Measurements from ENCODE around the gene SEZ6L.

DNA sequence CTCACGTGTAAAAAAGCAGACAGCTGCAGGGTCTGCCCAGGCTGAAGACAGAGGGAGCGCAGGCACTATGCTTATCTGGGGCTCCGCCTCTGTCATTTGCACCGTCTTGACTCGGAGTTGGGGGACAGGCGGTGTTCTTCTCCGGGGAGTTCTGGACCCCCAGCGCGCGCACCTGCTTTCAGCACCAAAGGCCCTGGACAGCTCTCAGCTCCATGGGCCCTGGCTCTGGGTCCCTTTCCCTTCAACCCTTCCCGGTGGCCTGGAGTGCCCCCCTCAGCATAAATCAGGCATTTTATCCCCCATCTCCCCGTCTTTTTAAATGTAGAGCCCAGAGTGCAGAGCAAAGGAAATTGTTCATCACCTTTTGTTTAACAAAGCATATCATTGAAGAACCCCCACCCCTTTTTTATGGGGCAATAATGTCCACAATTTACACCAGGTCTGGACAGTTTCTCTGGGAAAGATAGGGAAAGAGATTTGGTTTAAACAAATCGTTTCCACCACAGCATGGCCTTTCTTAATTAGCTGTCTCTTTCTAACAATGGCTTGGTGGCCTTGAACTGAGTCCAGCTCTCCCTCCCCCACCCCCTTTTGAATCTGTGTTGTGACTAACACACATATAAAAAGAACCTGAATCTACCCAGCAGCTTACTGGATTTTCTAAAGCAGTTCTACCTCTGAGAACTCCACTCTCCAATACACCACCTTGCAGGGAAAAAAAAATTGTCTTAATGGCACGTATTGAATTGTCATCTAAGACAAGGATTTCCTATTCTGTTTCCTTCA is 1.7 kb downstream of the SEZ6L start:
- TF ChIP-seq, protein P1, sequence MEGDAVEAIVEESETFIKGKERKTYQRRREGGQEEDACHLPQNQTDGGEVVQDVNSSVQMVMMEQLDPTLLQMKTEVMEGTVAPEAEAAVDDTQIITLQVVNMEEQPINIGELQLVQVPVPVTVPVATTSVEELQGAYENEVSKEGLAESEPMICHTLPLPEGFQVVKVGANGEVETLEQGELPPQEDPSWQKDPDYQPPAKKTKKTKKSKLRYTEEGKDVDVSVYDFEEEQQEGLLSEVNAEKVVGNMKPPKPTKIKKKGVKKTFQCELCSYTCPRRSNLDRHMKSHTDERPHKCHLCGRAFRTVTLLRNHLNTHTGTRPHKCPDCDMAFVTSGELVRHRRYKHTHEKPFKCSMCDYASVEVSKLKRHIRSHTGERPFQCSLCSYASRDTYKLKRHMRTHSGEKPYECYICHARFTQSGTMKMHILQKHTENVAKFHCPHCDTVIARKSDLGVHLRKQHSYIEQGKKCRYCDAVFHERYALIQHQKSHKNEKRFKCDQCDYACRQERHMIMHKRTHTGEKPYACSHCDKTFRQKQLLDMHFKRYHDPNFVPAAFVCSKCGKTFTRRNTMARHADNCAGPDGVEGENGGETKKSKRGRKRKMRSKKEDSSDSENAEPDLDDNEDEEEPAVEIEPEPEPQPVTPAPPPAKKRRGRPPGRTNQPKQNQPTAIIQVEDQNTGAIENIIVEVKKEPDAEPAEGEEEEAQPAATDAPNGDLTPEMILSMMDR (conservative IDR thresholded peaks at IDR 0.05; ENCODE audit: low read length) = peak; percentile 33; the same call in 1 of the 2 replicates
- TF ChIP-seq EZH2phosphoT487 (IDR thresholded peaks at IDR 0.05; ENCODE audit: borderline replicate concordance) = no peak

Measured in Loucy (cell line).